ENCODE measurements around the gene SHISA8. TPM values are rescaled to one million over a fixed set of nuclear protein-coding genes. Genes with fewer than 3 reads are reported as not detected.

The SHISA8 gene
- total and polyA plus RNA-seq, 2 of the 13 experiments (the other 11 are each of a cell fraction or from before 2014, with no cell fraction given): not detected

- TF ChIP-seq ARID4A (CRISPR knock-in tag; IDR thresholded peaks at IDR 0.05; ENCODE audit: borderline replicate concordance): peak; percentile 98
- TF ChIP-seq ZBTB26 (CRISPR knock-in tag; IDR thresholded peaks at IDR 0.05; ENCODE audit: borderline replicate concordance): no peak
- no peak for TF ChIP-seq ZNF431 (CRISPR knock-in tag; IDR thresholded peaks at IDR 0.05; ENCODE audit: borderline replicate concordance, low read depth)
- TF ChIP-seq GMEB1 (CRISPR knock-in tag; IDR thresholded peaks at IDR 0.05; ENCODE audit: borderline replicate concordance): peak; percentile 76
- no peak; the same call in 1 of the 2 replicates for TF ChIP-seq ZNF318 (CRISPR knock-in tag; IDR thresholded peaks at IDR 0.05)
- TF ChIP-seq ZNF232 (CRISPR knock-in tag; IDR thresholded peaks at IDR 0.05; ENCODE audit: borderline replicate concordance): peak; percentile 87; the same call in 1 of the 2 replicates
- no peak for TF ChIP-seq CEBPB (IDR thresholded peaks at IDR 0.05; ENCODE audit: borderline replicate concordance, low read depth, low read length)
- no peak for TF ChIP-seq SRSF9 (IDR thresholded peaks at IDR 0.05; ENCODE audit: borderline replicate concordance, insufficient read depth, low read depth, low read length, poor library complexity, severe bottlenecking)
- TF ChIP-seq ZNF513 (CRISPR knock-in tag; conservative IDR thresholded peaks at IDR 0.05): no peak
These were observed 32.0 kb upstream of the SHISA8 start, which contains the start of gene CENPM (continued) for GRCh38 chr22:41946629-41947423.

Measured in HepG2 (cell line).